ENCODE results near the gene CCNH. TPM values are rescaled to one million over a fixed set of nuclear protein-coding genes. Genes with fewer than 3 reads are reported as not detected.

CCNH gene
- total RNA-seq, 4 donors from 2014 or later: 191 to 370 (median 240) TPM

DNA sequence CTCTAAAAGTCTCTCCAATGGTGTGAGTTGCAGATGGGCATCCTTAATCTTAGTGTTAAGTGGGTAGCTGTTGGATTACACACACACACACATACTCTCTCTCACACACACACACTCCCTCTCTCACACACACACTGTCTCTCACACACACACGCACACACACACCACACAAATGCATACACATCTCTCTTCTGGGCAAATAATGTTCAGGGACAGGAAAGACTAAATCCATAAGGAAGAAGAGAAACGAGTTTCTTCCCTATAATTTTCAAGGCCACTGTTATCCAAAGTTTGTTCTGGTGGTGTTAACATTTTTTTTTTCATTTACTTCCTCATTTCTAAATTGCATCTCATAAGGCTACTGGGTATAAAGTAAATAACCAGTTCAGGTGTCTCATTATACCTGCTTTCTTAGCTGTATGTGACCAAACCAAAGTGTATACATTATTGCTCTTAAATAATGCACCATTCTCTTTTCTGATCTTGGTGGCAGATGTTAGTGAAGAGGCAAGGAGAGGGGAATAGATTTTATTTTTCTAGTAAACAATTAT lies 22.5 kb upstream of the CCNH start:
- ATAC-seq (ENCODE audit: low FRiP score) (no peak), DNase-seq (ENCODE audit: low spot score) (no peak)
- TF ChIP-seq, protein P1, sequence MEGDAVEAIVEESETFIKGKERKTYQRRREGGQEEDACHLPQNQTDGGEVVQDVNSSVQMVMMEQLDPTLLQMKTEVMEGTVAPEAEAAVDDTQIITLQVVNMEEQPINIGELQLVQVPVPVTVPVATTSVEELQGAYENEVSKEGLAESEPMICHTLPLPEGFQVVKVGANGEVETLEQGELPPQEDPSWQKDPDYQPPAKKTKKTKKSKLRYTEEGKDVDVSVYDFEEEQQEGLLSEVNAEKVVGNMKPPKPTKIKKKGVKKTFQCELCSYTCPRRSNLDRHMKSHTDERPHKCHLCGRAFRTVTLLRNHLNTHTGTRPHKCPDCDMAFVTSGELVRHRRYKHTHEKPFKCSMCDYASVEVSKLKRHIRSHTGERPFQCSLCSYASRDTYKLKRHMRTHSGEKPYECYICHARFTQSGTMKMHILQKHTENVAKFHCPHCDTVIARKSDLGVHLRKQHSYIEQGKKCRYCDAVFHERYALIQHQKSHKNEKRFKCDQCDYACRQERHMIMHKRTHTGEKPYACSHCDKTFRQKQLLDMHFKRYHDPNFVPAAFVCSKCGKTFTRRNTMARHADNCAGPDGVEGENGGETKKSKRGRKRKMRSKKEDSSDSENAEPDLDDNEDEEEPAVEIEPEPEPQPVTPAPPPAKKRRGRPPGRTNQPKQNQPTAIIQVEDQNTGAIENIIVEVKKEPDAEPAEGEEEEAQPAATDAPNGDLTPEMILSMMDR (IDR thresholded peaks at IDR 0.05): no peak

DNA sequence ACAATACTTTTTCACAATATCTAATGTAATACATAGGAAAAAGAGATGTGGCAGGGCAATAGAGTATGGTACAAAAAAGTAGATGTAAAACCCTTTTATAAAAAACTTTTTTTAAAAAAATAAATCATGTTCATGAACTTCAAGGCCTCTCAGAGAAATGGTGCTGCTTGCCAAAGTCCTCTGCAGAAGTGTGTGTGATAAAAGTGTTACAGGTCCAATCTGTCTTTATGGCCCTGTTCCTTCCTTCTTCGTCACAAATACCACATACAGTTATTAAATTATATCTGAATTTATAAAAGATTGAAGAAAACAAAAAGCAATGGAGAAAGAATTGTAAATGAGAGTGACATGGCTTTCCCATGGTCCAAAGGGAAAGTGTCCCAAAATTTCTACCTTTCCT lies 21.7 kb upstream of the CCNH start:
- ATAC-seq (ENCODE audit: low FRiP score): no peak
- TF ChIP-seq, protein P1 (IDR thresholded peaks at IDR 0.05): no peak
- no peak for DNase-seq (ENCODE audit: low spot score)

DNA sequence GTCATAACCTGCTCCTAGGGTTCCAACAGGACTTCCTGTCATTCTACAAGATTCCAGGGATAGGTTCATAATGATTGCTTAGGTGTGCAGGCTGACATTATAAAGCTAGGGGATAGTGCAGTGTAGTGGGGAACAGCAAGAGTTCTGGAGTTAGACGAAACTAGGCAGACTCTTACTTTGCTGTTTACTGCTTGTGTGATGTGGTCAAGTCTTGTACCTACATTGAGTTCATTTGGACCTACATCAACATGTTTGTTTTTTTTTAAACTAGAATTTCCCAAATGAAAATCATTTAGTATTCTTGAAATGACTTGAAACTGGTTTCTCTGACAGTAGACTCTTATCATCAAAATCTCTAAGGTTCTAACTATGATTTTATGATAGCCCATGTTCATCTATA lies 21.2 kb upstream of the CCNH start:
- TF ChIP-seq, protein P1 (IDR thresholded peaks at IDR 0.05): no peak
- no peak for DNase-seq (ENCODE audit: low spot score)
- no peak for ATAC-seq (ENCODE audit: low FRiP score)

DNA sequence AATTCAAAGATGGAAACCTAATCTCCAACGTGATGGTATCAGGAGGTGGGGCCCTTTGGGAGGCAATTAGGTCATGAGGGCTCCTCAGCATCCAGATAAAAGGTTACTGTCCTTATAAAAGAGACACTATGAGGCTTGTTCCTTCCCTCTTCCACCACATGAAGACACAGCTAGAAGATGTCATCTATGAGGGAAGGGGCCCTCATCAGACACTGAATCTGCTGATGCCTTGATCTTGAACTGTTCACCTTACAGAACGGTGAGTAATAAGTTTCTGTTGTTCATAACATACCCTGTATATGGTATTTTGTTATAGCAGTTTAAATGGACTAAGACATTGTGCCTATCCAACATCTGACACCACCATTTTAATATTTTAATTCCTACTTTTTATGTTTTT lies 19.7 kb upstream of the CCNH start:
- DNase-seq (ENCODE audit: low spot score) (no peak), ATAC-seq (ENCODE audit: low FRiP score) (no peak)
- TF ChIP-seq, protein P1 (IDR thresholded peaks at IDR 0.05): no peak

DNA sequence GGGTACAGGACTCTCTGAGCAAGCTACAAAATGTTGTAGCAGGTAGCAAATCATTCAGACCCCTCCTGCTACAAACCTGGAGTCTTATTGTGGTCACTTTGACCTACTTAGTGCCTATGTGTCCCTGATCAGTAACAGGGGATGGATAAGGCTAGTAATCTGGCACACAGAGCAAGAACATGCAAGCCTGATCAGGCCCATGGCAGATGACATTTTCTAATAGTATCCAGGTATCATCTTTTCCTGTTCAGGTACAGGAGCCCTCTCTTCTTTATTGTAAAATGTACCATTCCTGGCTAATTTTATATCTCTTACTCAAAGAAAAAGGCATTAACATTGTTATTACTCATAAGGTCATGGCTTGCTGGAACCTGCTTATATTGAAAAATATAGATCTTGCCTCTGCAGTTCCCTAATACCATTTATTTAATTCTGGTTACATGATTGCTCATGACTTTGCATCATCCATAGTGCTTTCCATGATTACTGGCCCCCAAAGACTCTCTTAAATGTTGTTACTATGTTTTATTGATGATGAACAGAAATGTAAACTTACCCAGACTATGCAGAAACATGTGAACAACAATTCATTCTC lies 18.2 kb upstream of the CCNH start:
- ATAC-seq (ENCODE audit: low FRiP score) (no peak), DNase-seq (ENCODE audit: low spot score) (no peak)
- TF ChIP-seq, protein P1 (IDR thresholded peaks at IDR 0.05): no peak

DNA sequence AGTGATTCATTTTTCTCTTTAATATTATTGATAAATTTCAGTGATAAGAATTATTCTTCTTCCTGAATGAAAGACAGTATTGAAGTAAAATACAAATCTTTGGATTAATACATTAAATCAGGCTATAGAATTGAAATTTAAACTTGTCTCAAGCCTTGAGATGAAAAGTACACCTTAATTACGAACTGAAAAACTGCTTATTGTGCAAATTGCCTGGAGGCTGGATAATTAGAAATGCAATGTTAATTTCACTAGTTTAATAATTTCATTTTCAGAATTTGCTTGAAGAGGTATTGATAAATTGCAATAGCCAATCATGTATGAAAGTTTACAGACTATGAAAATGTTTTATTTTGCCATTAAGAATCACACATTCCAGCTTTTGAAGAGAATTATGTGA lies 11.0 kb upstream of the CCNH start:
- ATAC-seq (ENCODE audit: low FRiP score): no peak
- TF ChIP-seq, protein P1 (IDR thresholded peaks at IDR 0.05): no peak

DNA sequence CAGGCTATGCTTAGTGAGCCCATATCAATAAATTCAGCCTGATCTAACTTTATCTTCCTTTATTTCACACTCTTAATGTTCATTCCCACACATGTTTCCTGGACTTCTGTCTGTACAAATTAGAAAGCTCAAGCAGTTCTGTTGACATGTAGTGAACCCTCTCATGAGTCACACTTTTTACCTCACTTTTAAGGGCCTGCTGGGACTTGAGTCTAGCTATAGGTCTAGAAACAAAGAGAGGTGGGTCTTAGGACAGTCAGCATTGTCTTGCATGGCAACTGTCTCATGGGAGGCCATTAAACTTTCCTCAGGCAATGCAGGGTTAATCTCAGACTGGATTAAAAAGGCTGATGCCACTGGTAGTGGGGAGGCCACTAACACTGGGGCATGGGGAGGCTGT lies 8.6 kb upstream of the CCNH start:
- no peak for DNase-seq (ENCODE audit: low spot score)
- TF ChIP-seq, protein P1 (IDR thresholded peaks at IDR 0.05): no peak
- ATAC-seq (ENCODE audit: low FRiP score): no peak

More for the DNA sequence above, 11.0 kb upstream of the CCNH start:
- DNase-seq (ENCODE audit: low spot score): no peak

Data from omental fat pad (tissue), 4 donors.